Liver (tissue), 3 donors: ENCODE measurements around the gene PRPS1L1.

Source experiments
- ATF3 ChIP-seq: IDR thresholded peaks from 2 replicates; pipeline ENCODE4 v1.6.1; 2016; ENCODE audit warnings: antibody characterized with exemption
- CTCF ChIP-seq: fragments of 150-350 bp; IDR thresholded peaks from 2 replicates; pipeline ENCODE4 v1.5.1; 2017; ENCODE audit warnings: improper control_type of control experiment, low read depth, low read length; ENCODE audit not compliant: missing input control
- EGR1 ChIP-seq, 2 donors: IDR thresholded peaks; 2 replicates each; pipeline ENCODE4 v1.6.1; 2016 to 2018; ENCODE audit warnings: antibody characterized with exemption in 2 of 2, low read depth in 2 of 2
- FOXA2 ChIP-seq: IDR thresholded peaks from 2 replicates; pipeline ENCODE4 v1.6.1; 2016; ENCODE audit warnings: antibody characterized with exemption
- HNF4A ChIP-seq, 2 donors: conservative IDR thresholded peaks; 2 replicates each; pipeline ENCODE4 v1.6.1; 2016; ENCODE audit warnings: antibody characterized with exemption in 2 of 2, mild to moderate bottlenecking in 2 of 2
- HNF4G ChIP-seq: IDR thresholded peaks from 2 replicates; pipeline ENCODE4 v1.6.1; 2016; ENCODE audit warnings: antibody characterized with exemption
- RAD21 ChIP-seq, 2 donors: IDR thresholded peaks; 2 replicates each; pipeline ENCODE4 v1.6.1; 2016; ENCODE audit warnings: antibody characterized with exemption in 2 of 2, mild to moderate bottlenecking in 2 of 2
- REST ChIP-seq: IDR thresholded peaks from 2 replicates; pipeline ENCODE4 v1.6.1; 2016; ENCODE audit warnings: antibody characterized with exemption, mild to moderate bottlenecking
- RXRA ChIP-seq, 2 donors: IDR thresholded peaks; 2 replicates each; pipeline ENCODE4 v1.6.1; 2017 to 2018; ENCODE audit warnings: antibody characterized with exemption in 2 of 2, mild to moderate bottlenecking in 1 of 2
- TAF1 ChIP-seq: conservative IDR thresholded peaks from 2 replicates; pipeline ENCODE4 v1.6.1; 2016; ENCODE audit warnings: antibody characterized with exemption, mild to moderate bottlenecking
- donor health status: healthy.
- donor health status: healthy.

GRCh38 chr7:17983221-17984062 is 44.2 kb downstream of the PRPS1L1 start:
- TF ChIP-seq RAD21 (IDR thresholded peaks at IDR 0.05) (no peak), CTCF (no peak), TAF1 (no peak), EGR1 (IDR thresholded peaks at IDR 0.05; ENCODE audit: low read depth in 2 of 2) (no peak), REST (no peak), RXRA (IDR thresholded peaks at IDR 0.05) (no peak), HNF4A (conservative IDR thresholded peaks at IDR 0.05) (no peak), FOXA2 (no peak), ATF3 (no peak), HNF4G (no peak)
